ENCODE measurements around the gene ANKRD23. TPM values are rescaled to one million over a fixed set of nuclear protein-coding genes. Genes with fewer than 3 reads are reported as not detected.
"Not testable (repeated sequence)": the region's sequence is repeated elsewhere in the genome, so short reads cannot be mapped to it uniquely, and the experiment has no call there.

The ANKRD23 gene
- total and polyA plus RNA-seq, 2 experiments from 2014 or later, result 1.8 to 4.4 TPM

DNA sequence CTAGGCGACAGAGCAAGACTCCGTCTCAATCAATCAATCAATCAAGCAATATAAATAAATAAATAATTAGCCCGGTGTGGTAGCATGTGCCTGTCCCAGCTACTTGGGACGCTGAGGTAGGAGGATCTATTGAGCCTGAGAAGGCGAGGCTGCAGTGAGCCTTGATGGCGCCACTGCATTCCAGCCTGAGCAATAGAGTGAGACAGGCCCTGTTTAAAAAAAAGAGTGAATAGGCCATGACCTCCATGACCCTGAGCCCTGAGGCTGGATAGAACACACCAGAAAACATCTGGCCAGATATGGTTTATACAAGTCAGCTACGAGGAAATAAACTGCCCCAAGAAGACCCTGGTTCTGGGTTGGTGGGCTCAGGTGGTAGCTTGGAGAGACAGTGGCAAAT lies 46.4 kb upstream of the ANKRD23 start:
- H3K9me2 ChIP-seq (replicated peaks; ENCODE audit: insufficient read depth), result no peaks in the 10 kb centered on the region
- DNase-seq (ENCODE audit: low spot score), result no peak
- no peaks in the 10 kb centered on the region for H3K9me3 ChIP-seq (ENCODE audit: low read depth)
- H3K4me3 ChIP-seq, result no peak overlapping the region
- H4K20me1 ChIP-seq (ENCODE audit: insufficient read depth, poor library complexity, severe bottlenecking), result no peaks in the 10 kb centered on the region
- H3K27ac ChIP-seq, result no peak overlapping the region
- TF ChIP-seq EZH2 (IDR thresholded peaks at IDR 0.05; ENCODE audit: borderline replicate concordance) (no peak), EZH2phosphoT487 (IDR thresholded peaks at IDR 0.05; ENCODE audit: low read depth, severe bottlenecking, unreplicated experiment) (no peak)
- TF ChIP-seq, protein P1, sequence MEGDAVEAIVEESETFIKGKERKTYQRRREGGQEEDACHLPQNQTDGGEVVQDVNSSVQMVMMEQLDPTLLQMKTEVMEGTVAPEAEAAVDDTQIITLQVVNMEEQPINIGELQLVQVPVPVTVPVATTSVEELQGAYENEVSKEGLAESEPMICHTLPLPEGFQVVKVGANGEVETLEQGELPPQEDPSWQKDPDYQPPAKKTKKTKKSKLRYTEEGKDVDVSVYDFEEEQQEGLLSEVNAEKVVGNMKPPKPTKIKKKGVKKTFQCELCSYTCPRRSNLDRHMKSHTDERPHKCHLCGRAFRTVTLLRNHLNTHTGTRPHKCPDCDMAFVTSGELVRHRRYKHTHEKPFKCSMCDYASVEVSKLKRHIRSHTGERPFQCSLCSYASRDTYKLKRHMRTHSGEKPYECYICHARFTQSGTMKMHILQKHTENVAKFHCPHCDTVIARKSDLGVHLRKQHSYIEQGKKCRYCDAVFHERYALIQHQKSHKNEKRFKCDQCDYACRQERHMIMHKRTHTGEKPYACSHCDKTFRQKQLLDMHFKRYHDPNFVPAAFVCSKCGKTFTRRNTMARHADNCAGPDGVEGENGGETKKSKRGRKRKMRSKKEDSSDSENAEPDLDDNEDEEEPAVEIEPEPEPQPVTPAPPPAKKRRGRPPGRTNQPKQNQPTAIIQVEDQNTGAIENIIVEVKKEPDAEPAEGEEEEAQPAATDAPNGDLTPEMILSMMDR (IDR thresholded peaks at IDR 0.05; ENCODE audit: poor library complexity), result no peak
- H3K36me3 ChIP-seq (replicated peaks; ENCODE audit: insufficient read depth, low read depth), result no peaks in the 10 kb centered on the region
- H3K27me3 ChIP-seq, result no peaks in the 10 kb centered on the region
- 56% methylated on average over 7 of the region's 7 CpGs for WGBS (ENCODE audit: low lambda C conversion rate, missing lambda C conversion rate)
- H3K4me1 ChIP-seq (ENCODE audit: insufficient read depth), result peaks cover 50% of the 10 kb centered on the region
- H3K79me2 ChIP-seq, result no peaks in the 10 kb centered on the region
- H3K4me2 ChIP-seq, result no peak overlapping the region
- no peak overlapping the region for H2AFZ ChIP-seq

DNA sequence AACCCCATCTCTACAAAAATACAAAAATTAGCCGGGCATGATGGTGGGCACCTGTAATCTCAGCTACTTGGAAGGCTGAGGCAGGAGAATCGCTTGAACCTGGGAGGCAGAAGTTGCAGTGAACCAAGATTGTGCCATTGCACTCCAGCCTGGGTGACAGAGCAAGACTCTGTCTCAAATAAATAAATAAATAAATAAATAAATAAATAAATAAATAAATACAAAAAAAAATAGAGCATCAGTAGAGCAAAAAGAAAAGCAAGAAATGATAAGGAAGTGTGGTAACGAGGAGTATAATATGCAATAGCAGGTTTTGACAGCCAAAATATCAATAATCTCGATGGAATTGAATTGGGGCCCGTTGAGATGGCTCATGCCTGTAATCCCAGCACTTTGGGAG lies 45.7 kb upstream of the ANKRD23 start:
- H3K4me3 ChIP-seq; H3K36me3 ChIP-seq (replicated peaks; ENCODE audit: insufficient read depth, low read depth); H3K27me3 ChIP-seq; H3K4me2 ChIP-seq; H3K9me2 ChIP-seq (replicated peaks; ENCODE audit: insufficient read depth); H4K20me1 ChIP-seq (ENCODE audit: insufficient read depth, poor library complexity, severe bottlenecking); H3K9me3 ChIP-seq (ENCODE audit: low read depth); H2AFZ ChIP-seq; DNase-seq (ENCODE audit: low spot score); H3K27ac ChIP-seq; H3K79me2 ChIP-seq: not testable (repeated sequence)
- 95% methylated on average over 5 of the region's 5 CpGs for WGBS (ENCODE audit: low lambda C conversion rate, missing lambda C conversion rate)
- peaks cover 46% of the 10 kb centered on the region for H3K4me1 ChIP-seq (ENCODE audit: insufficient read depth)

DNA sequence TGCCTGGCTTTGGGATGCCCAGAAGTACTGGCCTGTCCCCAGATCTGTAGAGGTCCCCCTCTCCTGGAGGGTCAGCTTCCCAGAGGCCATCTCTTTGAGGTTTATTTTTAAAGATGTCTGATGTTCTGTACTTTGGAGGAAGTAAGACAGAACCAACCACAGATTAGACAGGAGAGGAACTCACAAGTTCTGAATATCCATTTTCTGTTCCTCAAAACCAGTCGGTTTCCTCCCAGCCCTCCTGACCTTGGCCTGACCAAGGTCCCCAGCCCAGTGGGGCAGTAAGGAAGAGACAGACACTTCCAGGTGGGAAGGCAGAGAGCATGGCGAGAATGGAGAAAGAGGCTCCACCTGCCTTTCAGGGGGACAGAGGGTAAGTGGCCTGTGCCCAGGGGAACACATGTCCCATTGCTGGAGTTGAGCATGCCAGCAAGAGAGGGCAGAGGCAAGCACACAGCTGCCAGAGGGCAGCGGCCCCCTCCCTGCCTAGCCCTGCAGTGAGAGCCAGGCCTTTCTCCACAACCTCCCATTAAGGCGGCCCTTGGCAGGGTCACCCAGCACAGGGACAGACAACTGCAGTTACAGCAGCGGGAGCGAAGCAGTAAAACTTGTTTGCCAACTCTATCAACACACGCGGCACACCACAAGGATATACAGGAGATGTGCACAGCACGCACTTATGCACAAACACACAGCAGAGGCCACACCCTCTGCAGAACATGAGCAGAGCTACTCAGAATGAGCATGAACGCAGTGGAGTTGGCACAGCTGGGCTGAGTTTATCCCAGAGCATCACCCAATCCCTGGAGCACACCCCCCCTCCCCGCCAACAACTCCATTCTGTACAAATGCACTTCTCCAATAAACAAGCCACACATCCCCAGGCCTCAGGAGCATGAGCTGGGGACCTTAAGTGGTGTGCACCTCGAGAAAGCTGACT lies 44.5 kb upstream of the ANKRD23 start:
- Histone ChIP-seq H3K4me3 (no peak overlapping the region), H3K27ac (peak overlapping the region; percentile 76), H4K20me1 (ENCODE audit: insufficient read depth, poor library complexity, severe bottlenecking) (no peaks in the 10 kb centered on the region), H3K79me2 (no peaks in the 10 kb centered on the region), H3K4me1 (ENCODE audit: insufficient read depth) (peaks cover 46% of the 10 kb centered on the region), H3K9me3 (ENCODE audit: low read depth) (no peaks in the 10 kb centered on the region), H2AFZ (no peak overlapping the region), H3K27me3 (no peaks in the 10 kb centered on the region), H3K9me2 (replicated peaks; ENCODE audit: insufficient read depth) (no peaks in the 10 kb centered on the region), H3K4me2 (peak overlapping the region; percentile 54), H3K36me3 (replicated peaks; ENCODE audit: insufficient read depth, low read depth) (no peaks in the 10 kb centered on the region)
- WGBS (ENCODE audit: low lambda C conversion rate, missing lambda C conversion rate), result 49% methylated on average over 12 of the region's 12 CpGs
- peak; percentile 71 for DNase-seq (ENCODE audit: low spot score)
- TF ChIP-seq EZH2 (IDR thresholded peaks at IDR 0.05; ENCODE audit: borderline replicate concordance) (no peak), EZH2phosphoT487 (IDR thresholded peaks at IDR 0.05; ENCODE audit: low read depth, severe bottlenecking, unreplicated experiment) (no peak)
- TF ChIP-seq, protein P1 (IDR thresholded peaks at IDR 0.05; ENCODE audit: poor library complexity), result no peak

DNA sequence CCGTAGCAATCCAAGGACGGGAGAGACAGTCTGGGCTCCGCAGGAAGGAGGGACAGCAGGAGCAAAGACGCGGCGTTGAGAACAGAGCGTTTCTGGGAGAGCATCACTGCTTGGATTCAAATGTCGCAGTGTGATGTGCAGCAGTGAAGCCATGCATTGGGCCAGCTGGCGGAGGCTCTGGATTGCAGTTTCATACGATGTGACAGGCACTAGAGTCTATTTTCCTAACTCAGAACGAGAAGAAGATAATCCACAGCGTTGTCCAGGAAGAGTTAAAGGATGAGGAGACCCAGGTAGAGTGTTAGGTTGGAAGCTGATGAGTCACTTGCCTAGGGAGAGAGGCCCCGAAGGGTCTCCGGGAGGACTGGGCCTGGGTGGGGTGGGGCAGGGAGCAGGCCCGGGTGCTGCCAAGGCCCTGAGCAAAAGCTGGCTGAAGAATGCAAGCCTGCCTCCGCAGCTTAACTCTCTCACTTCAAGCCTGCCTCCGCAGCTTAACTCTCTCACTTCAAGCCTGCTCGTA lies 43.7 kb upstream of the ANKRD23 start:
- Histone ChIP-seq H3K27ac (peak overlapping the region; percentile 76), H3K4me3 (no peak overlapping the region), H3K79me2 (no peaks in the 10 kb centered on the region), H3K9me2 (replicated peaks; ENCODE audit: insufficient read depth) (no peaks in the 10 kb centered on the region), H3K4me2 (peak overlapping the region; percentile 54), H3K27me3 (no peaks in the 10 kb centered on the region), H2AFZ (peak overlapping the region; percentile 52), H3K4me1 (ENCODE audit: insufficient read depth) (peaks cover 40% of the 10 kb centered on the region), H3K9me3 (ENCODE audit: low read depth) (no peaks in the 10 kb centered on the region), H3K36me3 (replicated peaks; ENCODE audit: insufficient read depth, low read depth) (no peaks in the 10 kb centered on the region), H4K20me1 (ENCODE audit: insufficient read depth, poor library complexity, severe bottlenecking) (no peaks in the 10 kb centered on the region)
- 47% methylated on average over 18 of the region's 18 CpGs for WGBS (ENCODE audit: low lambda C conversion rate, missing lambda C conversion rate)
- TF ChIP-seq EZH2 (IDR thresholded peaks at IDR 0.05; ENCODE audit: borderline replicate concordance) (no peak), EZH2phosphoT487 (IDR thresholded peaks at IDR 0.05; ENCODE audit: low read depth, severe bottlenecking, unreplicated experiment) (no peak)
- TF ChIP-seq, protein P1 (IDR thresholded peaks at IDR 0.05; ENCODE audit: poor library complexity), result no peak
- peak; percentile 76 for DNase-seq (ENCODE audit: low spot score)

All from hepatocyte (in vitro differentiated cells).